Bronchial epithelial cell (primary cell): Measurements from ENCODE around the gene ANXA6. TPM values are rescaled to one million over a fixed set of nuclear protein-coding genes. Genes with fewer than 3 reads are reported as not detected.

Experiments
- DNase-seq: peaks from one replicate; pipeline ENCODE4 v3.0.0-alpha.2; 2010; ENCODE audit warnings: low read depth
- FAIRE-seq: peaks from 2 replicates; lab custom pipeline; 2011; peaks lifted over from hg19 to GRCh38; lab: Jason Lieb, UNC
- H3K27me3 ChIP-seq: 2 replicates; pipeline ENCODE4 v1.5.1; 2011; ENCODE audit warnings: low read length; ENCODE audit not compliant: control insufficient read depth, insufficient read depth
- H3K36me3 ChIP-seq: 2 replicates; pipeline ENCODE4 v1.5.1; 2011; ENCODE audit warnings: low read length; ENCODE audit not compliant: control insufficient read depth, insufficient read depth
- H3K4me3 ChIP-seq: 2 replicates; pipeline ENCODE4 v1.5.1; 2011; ENCODE audit warnings: mild to moderate bottlenecking, low read depth, low read length, control low read depth
- total RNA-seq: library from RNA; depleted of rRNA; stranded (reverse); fragments of >200 nt; gene quantifications from 2 replicates; pipeline ENCODE4 v1.2.1, GENCODE V29; 2014
- TF ChIP-seq, protein P1 (sequence below): IDR thresholded peaks from 2 replicates; pipeline ENCODE4 v1.5.1; 2011; ENCODE audit warnings: mild to moderate bottlenecking, moderate library complexity, low read length, control low read depth, inconsistent platforms; ENCODE audit not compliant: insufficient read depth, severe bottlenecking

The ANXA6 gene
- total RNA-seq, 1 donor from 2014 or later, result 11.3 TPM

DNA sequence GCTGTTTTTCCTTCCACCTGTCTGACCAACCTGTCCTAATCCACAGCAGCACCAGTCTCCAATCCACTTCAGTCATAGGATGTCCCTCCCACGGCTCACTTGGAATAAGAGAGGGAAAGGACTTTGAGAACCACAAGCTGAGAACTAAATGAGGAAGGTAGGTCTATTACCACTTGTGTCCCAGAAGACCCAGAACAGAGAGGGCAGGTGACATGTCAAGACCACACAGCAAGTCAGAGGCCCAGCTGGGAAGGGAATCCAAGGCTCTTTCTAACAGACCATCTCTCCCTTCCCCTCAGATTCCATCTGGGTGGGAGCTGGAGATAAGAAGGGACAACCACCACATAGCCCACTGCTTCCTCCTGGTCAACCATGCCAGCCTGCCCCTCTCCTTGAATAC lies 14.6 kb downstream of the ANXA6 start:
- TF ChIP-seq, protein P1, sequence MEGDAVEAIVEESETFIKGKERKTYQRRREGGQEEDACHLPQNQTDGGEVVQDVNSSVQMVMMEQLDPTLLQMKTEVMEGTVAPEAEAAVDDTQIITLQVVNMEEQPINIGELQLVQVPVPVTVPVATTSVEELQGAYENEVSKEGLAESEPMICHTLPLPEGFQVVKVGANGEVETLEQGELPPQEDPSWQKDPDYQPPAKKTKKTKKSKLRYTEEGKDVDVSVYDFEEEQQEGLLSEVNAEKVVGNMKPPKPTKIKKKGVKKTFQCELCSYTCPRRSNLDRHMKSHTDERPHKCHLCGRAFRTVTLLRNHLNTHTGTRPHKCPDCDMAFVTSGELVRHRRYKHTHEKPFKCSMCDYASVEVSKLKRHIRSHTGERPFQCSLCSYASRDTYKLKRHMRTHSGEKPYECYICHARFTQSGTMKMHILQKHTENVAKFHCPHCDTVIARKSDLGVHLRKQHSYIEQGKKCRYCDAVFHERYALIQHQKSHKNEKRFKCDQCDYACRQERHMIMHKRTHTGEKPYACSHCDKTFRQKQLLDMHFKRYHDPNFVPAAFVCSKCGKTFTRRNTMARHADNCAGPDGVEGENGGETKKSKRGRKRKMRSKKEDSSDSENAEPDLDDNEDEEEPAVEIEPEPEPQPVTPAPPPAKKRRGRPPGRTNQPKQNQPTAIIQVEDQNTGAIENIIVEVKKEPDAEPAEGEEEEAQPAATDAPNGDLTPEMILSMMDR, result no peak
- no peaks in the 10 kb centered on the region for H3K36me3 ChIP-seq
- no peaks in the 10 kb centered on the region for H3K27me3 ChIP-seq
- DNase-seq, result no peak
- no peak overlapping the region for H3K4me3 ChIP-seq
- no peak for FAIRE-seq

DNA sequence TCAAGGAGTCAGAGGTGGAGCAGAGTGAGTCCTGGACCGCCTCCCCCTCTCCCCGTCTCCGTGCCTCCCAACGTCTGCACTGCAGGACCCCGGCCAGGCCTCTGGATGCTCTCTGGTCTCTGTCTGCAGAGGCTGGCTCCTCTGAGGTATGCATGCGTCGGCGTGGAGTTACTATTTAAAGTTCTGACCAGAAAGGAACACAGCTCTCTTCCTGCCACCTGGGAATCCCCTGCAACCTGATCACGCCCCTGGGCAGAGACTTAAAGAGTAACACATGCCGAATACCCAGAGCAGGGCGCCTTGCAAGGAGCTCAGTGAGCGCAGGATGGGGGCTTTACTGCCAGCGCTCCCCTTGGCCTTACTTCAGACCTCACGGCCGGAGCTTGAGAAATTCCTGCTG lies 16.0 kb downstream of the ANXA6 start:
- H3K4me3 ChIP-seq, result no peak overlapping the region
- FAIRE-seq, result no peak
- H3K36me3 ChIP-seq, result no peaks in the 10 kb centered on the region
- no peaks in the 10 kb centered on the region for H3K27me3 ChIP-seq
- peak; percentile 47 for DNase-seq
- TF ChIP-seq, protein P1, result no peak

DNA sequence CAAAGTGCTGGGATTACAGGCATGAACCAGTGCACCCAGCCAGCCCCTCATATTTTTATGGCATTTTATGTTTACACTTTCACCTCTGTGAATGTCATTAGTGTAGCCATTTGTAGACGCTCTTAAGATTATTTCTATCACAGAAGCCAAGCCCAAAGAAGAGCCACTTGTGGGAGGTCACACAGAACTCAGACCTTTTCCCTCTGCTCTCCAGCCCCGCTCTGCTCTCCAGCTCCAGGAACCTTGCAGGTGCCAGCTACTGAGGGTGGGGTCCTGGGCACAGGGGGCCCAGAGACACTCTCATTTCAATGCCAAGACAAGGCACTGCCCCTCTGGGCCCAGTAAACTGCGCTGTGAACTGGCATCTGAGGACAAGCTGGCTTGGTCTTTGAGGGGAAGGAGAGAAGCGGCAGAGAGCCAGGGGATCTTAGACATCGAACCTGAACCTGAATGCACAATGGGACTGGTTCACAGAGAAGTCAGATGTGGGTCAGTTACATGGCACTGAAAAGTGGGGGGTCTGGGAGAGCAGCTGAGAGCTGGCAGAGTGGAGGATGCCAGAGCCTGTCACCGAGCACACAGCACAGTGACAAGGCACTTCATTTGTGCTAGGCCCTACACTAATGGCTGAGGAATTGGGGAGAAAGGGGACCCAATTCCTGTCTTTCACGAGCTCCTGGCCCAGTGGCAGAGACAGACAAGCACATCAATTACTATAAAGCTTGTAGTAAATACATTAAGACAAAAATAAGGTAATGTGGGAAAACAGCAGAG lies 16.7 kb downstream of the ANXA6 start:
- Histone ChIP-seq H3K4me3 (no peak overlapping the region), H3K36me3 (no peaks in the 10 kb centered on the region), H3K27me3 (no peaks in the 10 kb centered on the region)
- FAIRE-seq (no peak), DNase-seq (no peak)
- TF ChIP-seq, protein P1, result no peak

DNA sequence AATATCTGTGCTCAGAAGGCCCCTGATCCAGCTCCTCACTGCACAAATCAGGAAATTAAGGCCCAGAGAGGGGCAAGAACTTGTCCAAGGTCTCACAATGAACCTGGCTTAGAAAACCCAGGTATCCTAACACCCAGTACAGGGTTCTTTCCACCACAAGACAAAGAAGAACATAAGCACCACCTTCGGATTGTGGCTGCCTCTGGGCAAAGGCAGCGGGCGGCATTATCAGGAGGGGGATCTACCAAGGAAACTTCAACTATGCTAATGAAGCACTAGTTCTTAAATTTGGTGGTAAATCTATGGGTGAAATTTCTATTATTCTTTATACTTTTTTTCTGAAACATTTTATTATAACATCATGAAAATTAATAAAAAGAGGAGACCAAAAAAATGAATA lies 17.9 kb downstream of the ANXA6 start:
- Histone ChIP-seq H3K36me3 (no peaks in the 10 kb centered on the region), H3K4me3 (no peak overlapping the region), H3K27me3 (no peaks in the 10 kb centered on the region)
- DNase-seq (no peak), FAIRE-seq (no peak)
- TF ChIP-seq, protein P1, result no peak

DNA sequence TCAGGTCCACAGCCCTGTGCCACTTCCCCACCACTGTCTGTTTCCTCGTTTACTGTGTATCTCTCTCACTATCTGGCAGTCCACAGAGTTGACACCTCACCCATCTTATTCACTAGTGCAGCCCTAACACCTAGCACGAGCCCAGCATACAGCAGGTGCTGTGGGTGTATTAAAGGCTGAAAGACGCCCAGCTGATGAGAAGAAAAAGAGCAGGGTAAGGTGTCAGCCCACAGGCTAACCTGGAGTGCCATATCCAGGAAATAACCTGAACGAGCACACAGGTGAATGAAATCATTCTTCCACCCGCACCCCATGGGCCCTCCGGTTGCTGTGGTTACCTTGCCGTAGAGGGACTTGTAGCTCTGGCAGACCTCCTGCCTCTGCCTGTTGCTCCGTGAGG lies 18.6 kb downstream of the ANXA6 start:
- no peak overlapping the region for H3K4me3 ChIP-seq
- FAIRE-seq, result peak; percentile 43

More for the DNA sequence above, 18.6 kb downstream of the ANXA6 start:
- no peak for DNase-seq
- Histone ChIP-seq H3K36me3 (no peaks in the 10 kb centered on the region), H3K27me3 (no peaks in the 10 kb centered on the region)
- TF ChIP-seq, protein P1, result no peak
